ENCODE data around the gene CYP17A1.
"Not testable (repeated sequence)": the region's sequence is repeated elsewhere in the genome, so short reads cannot be mapped to it uniquely, and the experiment has no call there.

GRCh38 chr10:102820008-102820407, 17.2 kb downstream of the CYP17A1 start:
- not testable (repeated sequence) for TF ChIP-seq RFX5 (IDR thresholded peaks at IDR 0.05); MYC (IDR thresholded peaks at IDR 0.05; ENCODE audit: borderline replicate concordance, low read length); CTCF (IDR thresholded peaks at IDR 0.05); EP300 (IDR thresholded peaks at IDR 0.05); NPAS2 (CRISPR knock-in tag; IDR thresholded peaks at IDR 0.05; ENCODE audit: borderline replicate concordance); TP53 (CRISPR knock-in tag; IDR thresholded peaks at IDR 0.05); POLR2A (IDR thresholded peaks at IDR 0.05; ENCODE audit: low read length); EHF (CRISPR knock-in tag; IDR thresholded peaks at IDR 0.05); JUN (IDR thresholded peaks at IDR 0.05); KDM1A (IDR thresholded peaks at IDR 0.05; ENCODE audit: low read depth); ZC3H11A (IDR thresholded peaks at IDR 0.05); PBX3 (IDR thresholded peaks at IDR 0.05); CBX8 (IDR thresholded peaks at IDR 0.05); CHD4 (IDR thresholded peaks at IDR 0.05; ENCODE audit: borderline replicate concordance)
